ENCODE data around the gene CEMIP2.
A peak's percentile ranks its signal among the peaks of the same experiment; 100 is the strongest.

CEMIP2 gene

GRCh38 chr9:71656496-71656895, 111.8 kb downstream of the CEMIP2 start:
- FAIRE-seq: no peak
- no peak for DNase-seq (ENCODE audit: insufficient read length, low spot score)
- TF ChIP-seq POLR2A (IDR thresholded peaks at IDR 0.05; ENCODE audit: low read depth, low read length): no peak

DNA sequence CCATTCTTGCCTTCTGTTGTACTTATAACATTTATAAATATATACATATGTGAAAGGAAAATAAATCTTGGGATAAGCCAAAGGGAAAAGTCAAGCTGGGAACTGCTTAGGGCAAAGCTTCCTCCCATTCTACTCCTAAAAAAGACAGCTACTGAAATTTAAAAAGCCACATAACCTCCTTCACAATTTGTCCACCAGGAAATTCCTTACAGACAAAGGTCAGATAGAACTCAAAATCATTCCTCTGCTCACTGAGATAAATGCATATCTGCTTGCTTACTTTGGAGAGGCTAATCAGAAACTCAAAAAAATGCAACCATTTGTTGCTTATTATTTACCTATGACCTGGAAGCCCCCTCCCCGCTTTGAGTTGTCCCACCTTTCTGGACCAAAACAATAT, 112.5 kb downstream of the CEMIP2 start:
- FAIRE-seq: peak; percentile 36
- no peak for TF ChIP-seq POLR2A (IDR thresholded peaks at IDR 0.05; ENCODE audit: low read depth, low read length)
- DNase-seq (ENCODE audit: insufficient read length, low spot score): no peak

- FAIRE-seq: no peak
- no peak for TF ChIP-seq POLR2A (IDR thresholded peaks at IDR 0.05; ENCODE audit: low read depth, low read length)
Measured at GRCh38 chr9:71655141-71655540, 113.2 kb downstream of the CEMIP2 start.

DNA sequence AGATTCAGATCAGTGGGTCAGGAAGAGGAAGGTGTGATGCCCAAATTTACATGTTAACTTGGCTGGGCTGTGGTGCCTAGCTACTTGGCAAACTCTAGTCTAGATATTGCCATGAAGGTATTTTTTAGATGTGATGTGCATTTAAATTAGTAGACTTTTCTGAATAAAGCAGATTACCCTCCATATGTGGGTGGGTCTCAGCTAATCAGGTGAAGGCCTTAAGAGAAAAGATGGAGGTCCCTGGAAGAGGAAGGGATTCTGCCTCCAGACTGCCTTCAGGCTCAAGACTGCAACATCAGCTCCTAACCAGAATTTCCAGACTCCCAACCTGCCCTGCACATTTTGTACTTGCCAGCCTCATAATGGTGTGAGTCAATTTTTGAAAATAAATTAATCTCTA, 115.8 kb downstream of the CEMIP2 start:
- DNase-seq (ENCODE audit: insufficient read length, low spot score): no peak
- TF ChIP-seq POLR2A (IDR thresholded peaks at IDR 0.05; ENCODE audit: low read depth, low read length): no peak
- no peak for FAIRE-seq

More at GRCh38 chr9:71655141-71655540, 113.2 kb downstream of the CEMIP2 start:
- DNase-seq (ENCODE audit: insufficient read length, low spot score): no peak

DNA sequence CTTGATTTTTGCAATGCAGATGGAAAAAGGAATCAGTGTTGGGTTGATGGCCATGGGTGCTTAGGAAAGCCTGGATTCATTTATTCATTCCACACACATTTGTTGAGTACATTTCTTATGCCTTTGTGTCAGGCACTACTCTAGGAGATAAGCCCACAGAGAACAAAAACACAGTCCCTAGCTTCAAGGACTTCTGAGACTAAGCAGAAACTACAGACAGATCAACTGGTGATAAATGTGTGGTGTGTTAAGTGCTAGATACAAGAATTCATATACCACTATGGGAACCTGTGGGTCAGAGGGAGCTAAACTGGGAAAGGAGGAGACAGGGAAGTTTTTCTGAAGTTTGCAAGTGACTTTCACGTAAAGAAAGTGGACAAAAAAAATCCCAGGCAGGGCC, 119.9 kb downstream of the CEMIP2 start:
- DNase-seq (ENCODE audit: insufficient read length, low spot score) (no peak), FAIRE-seq (no peak)
- no peak for TF ChIP-seq POLR2A (IDR thresholded peaks at IDR 0.05; ENCODE audit: low read depth, low read length)

GRCh38 chr9:71647094-71647591, 121.2 kb downstream of the CEMIP2 start:
- no peak for TF ChIP-seq POLR2A (IDR thresholded peaks at IDR 0.05; ENCODE audit: low read depth, low read length)
- peak; percentile 99 for FAIRE-seq
- DNase-seq (ENCODE audit: insufficient read length, low spot score): peak; percentile 53

DNA sequence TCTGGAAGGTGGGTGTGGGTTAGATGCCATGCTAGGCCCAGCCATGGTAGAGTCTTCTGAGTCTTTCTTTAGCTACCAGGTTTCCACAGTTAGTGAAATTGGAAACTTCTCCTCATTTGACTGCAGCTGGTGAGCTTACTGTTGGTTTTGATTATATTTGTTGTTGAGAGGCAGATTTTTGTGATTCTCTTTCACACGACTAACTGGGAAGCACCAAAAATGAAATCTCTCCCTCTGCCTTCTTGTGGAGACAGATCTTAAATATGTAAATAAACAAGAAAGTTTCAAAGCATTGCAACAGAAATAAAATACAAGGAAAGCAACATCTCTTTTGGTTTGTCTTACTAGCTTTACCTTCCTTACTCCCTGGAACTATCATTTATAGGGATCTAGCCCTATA, 122.2 kb downstream of the CEMIP2 start:
- no peak for TF ChIP-seq POLR2A (IDR thresholded peaks at IDR 0.05; ENCODE audit: low read depth, low read length)
- DNase-seq (ENCODE audit: insufficient read length, low spot score) (no peak), FAIRE-seq (no peak)

DNA sequence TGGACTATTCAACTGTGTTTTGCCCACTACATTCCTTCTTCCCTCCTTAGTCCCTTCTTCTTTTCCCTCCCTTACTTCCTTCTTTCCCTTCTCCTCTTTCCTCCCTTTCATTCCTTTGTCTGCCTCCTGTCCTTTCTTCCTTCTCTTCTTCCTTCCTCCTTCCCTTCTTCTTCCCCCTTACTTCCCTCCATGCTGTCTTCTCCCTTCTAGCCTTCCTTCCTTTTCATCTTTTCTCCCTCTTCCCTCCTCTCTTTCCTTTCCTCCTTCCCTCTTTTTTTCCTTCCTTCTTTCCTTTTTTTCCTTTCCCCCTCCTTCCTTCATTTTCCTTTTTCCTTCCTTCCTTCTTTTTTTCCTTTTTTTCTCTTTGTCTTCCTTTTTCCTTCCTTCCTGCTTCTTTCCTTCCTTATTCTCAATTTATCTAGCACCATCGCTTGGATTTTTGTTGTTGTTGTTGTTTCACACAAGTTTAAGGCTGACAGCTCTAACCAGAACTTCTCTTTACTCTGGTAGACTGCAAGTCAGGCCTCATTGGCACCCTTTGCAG, 123.4 kb downstream of the CEMIP2 start:
- no peak for FAIRE-seq
- no peak for TF ChIP-seq POLR2A (IDR thresholded peaks at IDR 0.05; ENCODE audit: low read depth, low read length)
- no peak for DNase-seq (ENCODE audit: insufficient read length, low spot score)

DNA sequence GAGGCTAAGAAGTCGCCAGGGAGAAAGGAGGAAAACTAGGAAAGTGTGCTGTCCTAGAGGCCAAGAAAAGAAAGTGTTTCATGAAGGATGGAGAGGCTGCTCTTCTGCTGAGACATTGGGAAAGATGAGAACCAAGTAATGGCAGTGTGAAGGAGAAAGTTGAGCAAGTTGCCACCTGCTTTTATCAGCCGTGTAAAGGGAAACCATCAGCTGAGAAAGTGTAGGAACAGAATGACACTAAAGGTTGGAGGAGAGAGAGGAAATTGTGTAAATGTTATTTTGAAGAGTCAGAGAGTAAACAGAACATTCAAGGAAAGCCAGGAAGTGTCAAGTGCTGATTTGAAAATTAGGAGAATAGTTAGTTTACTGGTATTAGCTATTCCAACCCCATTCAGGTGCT, 125.0 kb downstream of the CEMIP2 start:
- TF ChIP-seq POLR2A (IDR thresholded peaks at IDR 0.05; ENCODE audit: low read depth, low read length): no peak
- FAIRE-seq: no peak
- DNase-seq (ENCODE audit: insufficient read length, low spot score): no peak

- FAIRE-seq (no peak), DNase-seq (ENCODE audit: insufficient read length, low spot score) (no peak)
- TF ChIP-seq POLR2A (IDR thresholded peaks at IDR 0.05; ENCODE audit: low read depth, low read length): no peak
Measured at GRCh38 chr9:71642056-71642455, 126.3 kb downstream of the CEMIP2 start.

- FAIRE-seq: no peak
- no peak for TF ChIP-seq POLR2A (IDR thresholded peaks at IDR 0.05; ENCODE audit: low read depth, low read length)
- DNase-seq (ENCODE audit: insufficient read length, low spot score): no peak
Measured at GRCh38 chr9:71638627-71639026, 129.7 kb downstream of the CEMIP2 start.

- TF ChIP-seq POLR2A (IDR thresholded peaks at IDR 0.05; ENCODE audit: low read depth, low read length): no peak
- no peak for DNase-seq (ENCODE audit: insufficient read length, low spot score)
- FAIRE-seq: peak; percentile 36
Measured at GRCh38 chr9:71637926-71638325, 130.4 kb downstream of the CEMIP2 start.

DNA sequence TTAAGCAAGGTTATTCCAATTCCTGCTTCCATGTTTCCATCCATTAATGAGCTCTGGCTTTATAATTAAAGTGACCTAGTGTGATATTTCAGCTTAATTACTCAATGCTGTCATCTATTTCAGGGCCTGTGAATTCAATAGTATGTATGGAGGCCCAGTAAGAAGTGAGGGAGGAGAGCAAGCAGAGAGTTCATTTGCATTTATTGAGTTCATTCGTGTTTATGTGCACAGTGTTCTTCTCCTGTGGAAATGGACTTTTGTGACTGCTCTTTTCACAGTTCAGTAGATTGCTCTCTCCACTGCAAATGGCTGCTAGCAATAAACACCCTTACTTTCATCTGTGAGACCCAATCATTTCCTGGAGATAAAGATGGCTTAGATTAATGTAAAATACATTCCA, 130.9 kb downstream of the CEMIP2 start:
- no peak for DNase-seq (ENCODE audit: insufficient read length, low spot score)
- FAIRE-seq: no peak
- no peak for TF ChIP-seq POLR2A (IDR thresholded peaks at IDR 0.05; ENCODE audit: low read depth, low read length)

GRCh38 chr9:71636143-71636839, 132.0 kb downstream of the CEMIP2 start:
- TF ChIP-seq POLR2A (IDR thresholded peaks at IDR 0.05; ENCODE audit: low read depth, low read length): no peak
- FAIRE-seq (no peak), DNase-seq (ENCODE audit: insufficient read length, low spot score) (no peak)

DNA sequence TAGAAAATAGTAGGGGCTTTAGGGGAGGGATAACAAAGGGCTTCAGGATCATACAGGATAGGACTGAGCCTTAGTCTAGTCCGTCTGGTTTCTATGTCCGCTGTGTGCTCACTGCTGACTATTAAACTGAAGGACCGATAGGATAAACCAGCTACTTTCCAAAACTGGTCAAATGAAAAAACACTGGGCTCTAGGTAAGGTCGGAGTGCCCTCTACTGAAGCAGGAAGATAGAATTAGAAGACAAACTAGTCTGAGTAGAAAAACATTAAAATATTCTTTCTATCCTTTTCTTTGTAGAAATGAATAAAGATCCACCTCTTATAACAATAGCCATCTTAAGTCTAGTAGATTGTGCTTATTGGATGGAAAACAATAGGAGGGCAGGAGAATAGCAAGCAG, 133.6 kb downstream of the CEMIP2 start:
- DNase-seq (ENCODE audit: insufficient read length, low spot score): no peak
- TF ChIP-seq POLR2A (IDR thresholded peaks at IDR 0.05; ENCODE audit: low read depth, low read length): no peak
- FAIRE-seq: no peak

All from H54 (cell line).